Tibial artery (tissue), 4 donors: ENCODE results near the gene CREG1.

Experiments
- DNase-seq, 2 donors: peaks; one replicate each; pipeline ENCODE4 v3.0.0-alpha.2; 2019
- H3K27ac ChIP-seq, 2 donors: fragments of 200-600 bp; sonication (generic) in 1 of 2; 1 replicate in 1 of 2; 2 replicates in 1 of 2; pipeline ENCODE4 v1.5.1; 2018 to 2019; ENCODE audit warnings: mild to moderate bottlenecking in 1 of 2
- H3K27me3 ChIP-seq, 2 donors: fragments of 200-600 bp; sonication (generic) in 1 of 2; one replicate each; pipeline versions ENCODE4 v1.5.1 to v1.6.0; 2016 to 2019
- H3K36me3 ChIP-seq, 3 donors: fragments of 200-600 bp; sonication (generic) in 2 of 3; one replicate each; pipeline ENCODE4 v1.5.1; 2016 to 2019; ENCODE audit warnings: mild to moderate bottlenecking in 2 of 3
- H3K4me1 ChIP-seq, 4 donors: fragments of 200-600 bp; sonication (generic) in 2 of 4; 1 replicate in 3 of 4; 2 replicates in 1 of 4; pipeline ENCODE4 v1.5.1; 2016 to 2019
- H3K4me3 ChIP-seq, 2 donors: fragments of 200-600 bp; sonication (generic) in 1 of 2; 1 replicate in 1 of 2; 2 replicates in 1 of 2; pipeline ENCODE4 v1.5.1; 2018 to 2019; ENCODE audit warnings: mild to moderate bottlenecking in 2 of 2
- H3K9me3 ChIP-seq, 3 donors: fragments of 200-600 bp; sonication (generic) in 1 of 3; one replicate each; pipeline ENCODE4 v1.5.1; 2016 to 2019
- intact Hi-C: fragments of 100-400 bp; cut with DNase I; formaldehyde crosslinking; loops from one replicate; pipeline ENCODE4 v1.15.0; 2023; ENCODE audit warnings: low total_unique reads
- TF ChIP-seq, protein P1 (sequence below), 2 experiments: fragments of 200-600 bp in 1 of 2; fragments of 450-650 bp in 1 of 2; IDR thresholded peaks; one replicate each; pipeline ENCODE4 v1.5.1; 2017 to 2019; ENCODE audit warnings: antibody characterized with exemption in 2 of 2, mild to moderate bottlenecking in 1 of 2, moderate library complexity in 1 of 2

The CREG1 gene

DNA sequence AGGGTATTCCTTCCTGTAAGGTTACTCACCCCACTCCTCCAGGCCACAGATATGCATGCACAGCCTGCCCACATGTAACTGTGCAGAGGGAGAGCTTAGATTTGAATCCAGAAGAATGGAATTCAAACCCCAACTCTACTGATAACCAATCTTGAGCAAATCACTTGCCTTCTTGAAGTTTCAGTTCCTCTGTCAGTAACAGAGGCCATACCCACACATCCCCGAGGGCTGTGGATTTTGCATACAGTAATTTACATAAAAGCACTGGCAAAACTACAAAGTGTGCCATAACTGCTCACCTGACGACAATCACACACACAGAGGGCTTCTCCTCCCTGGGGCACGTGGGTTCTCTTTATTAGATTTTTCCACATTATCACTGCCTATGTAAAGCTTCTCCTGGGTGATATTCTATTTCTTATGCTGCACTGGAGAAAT is 53.9 kb downstream of the CREG1 start:
- TF ChIP-seq, protein P1, sequence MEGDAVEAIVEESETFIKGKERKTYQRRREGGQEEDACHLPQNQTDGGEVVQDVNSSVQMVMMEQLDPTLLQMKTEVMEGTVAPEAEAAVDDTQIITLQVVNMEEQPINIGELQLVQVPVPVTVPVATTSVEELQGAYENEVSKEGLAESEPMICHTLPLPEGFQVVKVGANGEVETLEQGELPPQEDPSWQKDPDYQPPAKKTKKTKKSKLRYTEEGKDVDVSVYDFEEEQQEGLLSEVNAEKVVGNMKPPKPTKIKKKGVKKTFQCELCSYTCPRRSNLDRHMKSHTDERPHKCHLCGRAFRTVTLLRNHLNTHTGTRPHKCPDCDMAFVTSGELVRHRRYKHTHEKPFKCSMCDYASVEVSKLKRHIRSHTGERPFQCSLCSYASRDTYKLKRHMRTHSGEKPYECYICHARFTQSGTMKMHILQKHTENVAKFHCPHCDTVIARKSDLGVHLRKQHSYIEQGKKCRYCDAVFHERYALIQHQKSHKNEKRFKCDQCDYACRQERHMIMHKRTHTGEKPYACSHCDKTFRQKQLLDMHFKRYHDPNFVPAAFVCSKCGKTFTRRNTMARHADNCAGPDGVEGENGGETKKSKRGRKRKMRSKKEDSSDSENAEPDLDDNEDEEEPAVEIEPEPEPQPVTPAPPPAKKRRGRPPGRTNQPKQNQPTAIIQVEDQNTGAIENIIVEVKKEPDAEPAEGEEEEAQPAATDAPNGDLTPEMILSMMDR (IDR thresholded peaks at IDR 0.05), result no peak
- H3K36me3 ChIP-seq, result no peaks in the 10 kb centered on the region
- no peaks in the 10 kb centered on the region for H3K27me3 ChIP-seq
- H3K4me1 ChIP-seq, result no peaks in the 10 kb centered on the region
- intact Hi-C loops, result no loop called here
- H3K9me3 ChIP-seq, result no peaks in the 10 kb centered on the region
- H3K27ac ChIP-seq, result no peak overlapping the region
- DNase-seq, result no peak
- H3K4me3 ChIP-seq, result no peak overlapping the region

DNA sequence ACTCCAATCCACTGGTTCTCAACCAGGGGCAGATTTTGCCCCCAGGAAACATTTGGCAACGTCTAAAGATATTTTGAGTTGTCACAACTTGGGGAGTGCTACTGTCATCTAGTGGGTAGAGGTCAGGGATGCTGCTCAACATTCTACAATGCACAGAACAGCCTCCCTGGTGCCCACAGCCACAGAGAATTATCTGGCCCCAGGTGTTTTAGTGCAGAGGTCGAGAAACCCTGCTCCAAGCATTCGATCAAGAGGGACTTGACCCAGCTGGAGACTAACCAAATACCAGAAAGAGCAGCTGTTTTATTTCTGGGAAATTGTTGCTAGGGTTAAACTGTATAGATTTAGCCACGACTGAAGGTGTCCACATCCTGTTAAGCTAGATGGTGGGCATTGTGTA is 54.5 kb downstream of the CREG1 start:
- TF ChIP-seq, protein P1 (IDR thresholded peaks at IDR 0.05), result no peak
- Histone ChIP-seq H3K27me3 (peaks cover 0 to under 1% of the 10 kb centered on the region in 2 donors), H3K27ac (no peak overlapping the region), H3K36me3 (no peaks in the 10 kb centered on the region), H3K4me1 (no peaks in the 10 kb centered on the region), H3K4me3 (no peak overlapping the region), H3K9me3 (no peaks in the 10 kb centered on the region)
- DNase-seq, result no peak
- intact Hi-C loops, result no loop called here

DNA sequence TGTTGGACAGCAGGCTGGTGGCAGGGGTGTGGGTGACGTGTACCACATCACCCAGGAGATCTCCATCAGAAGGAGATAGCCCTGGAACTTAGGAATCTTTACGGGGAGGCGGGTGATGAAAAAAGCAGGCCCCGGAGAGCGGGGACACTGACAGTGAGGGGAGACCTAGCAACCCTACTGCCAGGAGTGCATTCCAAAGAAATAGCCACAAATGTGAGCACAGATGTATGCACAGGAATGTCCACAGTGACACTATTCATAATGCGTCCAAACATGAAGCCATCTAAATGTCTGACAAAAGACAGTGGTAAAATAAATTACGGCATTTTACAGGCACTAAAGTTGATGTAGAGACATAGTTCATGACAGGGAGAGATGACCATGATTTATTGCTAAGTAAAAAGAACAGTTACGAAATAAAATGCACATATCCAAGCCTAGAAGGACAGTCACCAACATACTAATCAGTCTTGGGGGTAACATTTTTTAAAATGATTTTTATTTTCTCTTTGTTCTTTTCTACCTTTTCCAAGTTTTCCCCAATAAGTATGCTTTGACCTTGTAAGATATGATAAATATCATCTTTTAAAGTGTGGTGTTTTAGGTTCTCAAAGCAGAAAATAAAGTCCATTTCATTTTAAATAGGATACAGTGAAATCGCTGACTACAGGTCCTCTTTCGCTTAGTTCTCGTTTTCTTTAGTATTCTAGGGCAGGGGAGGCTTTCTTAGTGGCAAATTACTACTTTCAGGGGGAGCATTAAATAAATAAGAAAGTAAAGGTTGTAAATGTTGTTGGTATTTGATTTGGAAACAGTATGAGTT is 56.6 kb downstream of the CREG1 start:
- no peak overlapping the region for H3K4me3 ChIP-seq
- H3K36me3 ChIP-seq, result no peaks in the 10 kb centered on the region
- no peak for DNase-seq
- intact Hi-C loops, result no loop called here
- peaks cover 0 to 5% of the 10 kb centered on the region in 2 donors for H3K27me3 ChIP-seq
- no peaks in the 10 kb centered on the region for H3K9me3 ChIP-seq
- TF ChIP-seq, protein P1 (IDR thresholded peaks at IDR 0.05), result no peak
- H3K4me1 ChIP-seq, result no peaks in the 10 kb centered on the region
- H3K27ac ChIP-seq, result no peak overlapping the region

DNA sequence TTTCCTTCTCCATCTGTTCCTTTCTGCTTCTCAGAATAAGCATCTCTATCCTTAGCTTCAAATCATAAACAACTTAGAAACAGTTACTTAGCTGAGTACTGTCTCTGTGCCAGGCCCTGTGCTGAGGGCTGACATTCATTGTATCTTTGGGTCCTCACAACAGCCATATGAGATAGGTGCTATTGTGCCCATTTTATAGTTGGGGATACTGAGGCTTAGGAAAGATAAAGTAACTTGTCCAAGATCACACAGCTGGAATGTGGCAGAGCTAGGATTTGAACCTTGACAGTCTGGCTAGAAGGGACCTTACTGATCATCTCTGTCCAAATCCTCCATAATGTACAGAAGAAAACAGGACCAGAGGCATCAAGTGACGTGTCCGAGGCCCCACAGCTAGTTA is 60.2 kb downstream of the CREG1 start:
- no peaks in the 10 kb centered on the region for H3K36me3 ChIP-seq
- no peak overlapping the region for H3K27ac ChIP-seq
- no peaks in the 10 kb centered on the region for H3K4me1 ChIP-seq
- DNase-seq, result no peak
- TF ChIP-seq, protein P1 (IDR thresholded peaks at IDR 0.05), result no peak
- no peaks in the 10 kb centered on the region for H3K9me3 ChIP-seq
- intact Hi-C loops, result no loop called here
- no peak overlapping the region for H3K4me3 ChIP-seq
- peaks cover 0 to 5% of the 10 kb centered on the region in 2 donors for H3K27me3 ChIP-seq

DNA sequence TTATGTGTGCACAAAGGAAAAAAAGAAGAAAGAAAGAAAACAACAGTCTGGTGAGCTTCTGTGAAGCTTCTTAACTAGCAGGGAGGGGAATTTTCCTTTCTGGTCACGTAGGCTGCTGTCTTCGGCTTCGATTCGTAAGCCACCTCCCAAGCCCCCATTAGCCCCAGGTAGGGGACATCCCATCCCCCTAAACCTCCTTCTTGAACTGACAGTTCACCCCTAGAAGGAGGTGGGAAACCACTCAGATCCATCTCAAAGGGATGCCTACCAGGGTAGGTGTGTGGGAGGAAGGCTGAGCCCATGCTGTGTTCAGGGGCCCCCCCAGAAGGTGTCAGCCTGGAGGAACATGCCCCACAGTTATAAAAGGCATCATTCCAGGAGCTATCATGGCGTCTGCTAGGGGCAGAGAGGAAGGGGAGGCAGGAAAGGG is 61.1 kb downstream of the CREG1 start:
- intact Hi-C loops, result loop anchor here (1.0 kb wide), 1 partner anchor 14 kb away; no protein-coding TSS in a partner anchor
- no peak overlapping the region for H3K4me3 ChIP-seq
- no peaks in the 10 kb centered on the region for H3K4me1 ChIP-seq
- H3K27ac ChIP-seq, result no peak overlapping the region
- no peak for DNase-seq
- no peaks in the 10 kb centered on the region for H3K36me3 ChIP-seq
- TF ChIP-seq, protein P1 (IDR thresholded peaks at IDR 0.05), result no peak
- peaks cover 0 to 5% of the 10 kb centered on the region in 2 donors for H3K27me3 ChIP-seq
- no peaks in the 10 kb centered on the region for H3K9me3 ChIP-seq
